GM20431 (cell line): ENCODE results near the gene ETS1.

Experiments
- in situ Hi-C: fragments of 300-500 bp; cut with MseI, MboI; formaldehyde crosslinking; loops from one replicate; pipeline ENCODE4 v1.15.0; 2020; ENCODE audit warnings: low sequenced_read_pairs; ENCODE audit not compliant: unreplicated experiment

Gene ETS1

GRCh38 chr11:128422576-128423370 is 164.6 kb downstream of the ETS1 start:
- in situ Hi-C loops = no loop called here

GRCh38 chr11:128421577-128422330 is 165.6 kb downstream of the ETS1 start:
- in situ Hi-C loops = no loop called here

GRCh38 chr11:128420951-128421350 is 166.4 kb downstream of the ETS1 start:
- in situ Hi-C loops = no loop called here

- in situ Hi-C loops = no loop called here
Measured at GRCh38 chr11:128420265-128420664, 167.1 kb downstream of the ETS1 start.

GRCh38 chr11:128419012-128419767 is 168.2 kb downstream of the ETS1 start:
- in situ Hi-C loops = no loop called here

- in situ Hi-C loops = no loop called here
Measured at GRCh38 chr11:128417607-128418324, 169.6 kb downstream of the ETS1 start.

- in situ Hi-C loops = no loop called here
Measured at GRCh38 chr11:128416976-128417375, 170.4 kb downstream of the ETS1 start.

- in situ Hi-C loops = no loop called here
Measured at GRCh38 chr11:128415539-128415938, 171.8 kb downstream of the ETS1 start.

- in situ Hi-C loops = no loop called here
Measured at GRCh38 chr11:128412847-128413791, 174.2 kb downstream of the ETS1 start.

GRCh38 chr11:128411812-128412211 is 175.5 kb downstream of the ETS1 start:
- in situ Hi-C loops = no loop called here

- in situ Hi-C loops = no loop called here
Measured at GRCh38 chr11:128411150-128411549, 176.2 kb downstream of the ETS1 start.

- in situ Hi-C loops = no loop called here
Measured at GRCh38 chr11:128409476-128409875, 177.9 kb downstream of the ETS1 start.
